Panc1 (cell line): Measurements from ENCODE around the gene PCGF3. TPM values are rescaled to one million over a fixed set of nuclear protein-coding genes. Genes with fewer than 3 reads are reported as not detected.

Experiments
- ATAC-seq: fragments of 200-7000 bp; cut with Tn5 transposase; 2 replicates; pipeline ENCODE4 v1.9.1; 2020; ENCODE audit warnings: mild to moderate bottlenecking, moderate library complexity
- BruUV-seq: library from RNA; stranded (reverse); fragments of 400-500 nt; replicated peaks from 2 replicates; lab custom pipeline; 2021; lab: Mats Ljungman, UMichigan
- CTCF ChIA-PET: fragments of 300-600 bp; sonication (Branson Sonifier 250); formaldehyde crosslinking; loops from one replicate; lab custom pipeline; 2022; ENCODE audit warnings: antibody characterized with exemption; lab: Charles Lee
- POLR2A ChIA-PET: fragments of 300-600 bp; sonication (Branson Sonifier 250); formaldehyde crosslinking; loops from one replicate; lab custom pipeline; 2022; ENCODE audit warnings: antibody characterized with exemption; lab: Charles Lee
- DNase-seq: peaks from one replicate; pipeline ENCODE4 v3.0.0-alpha.2; 2010; ENCODE audit warnings: low read depth, low spot score
- H3K27ac ChIP-seq: 2 replicates; pipeline ENCODE4 v1.5.1; 2011; ENCODE audit warnings: mild to moderate bottlenecking, low read length, inconsistent platforms
- H3K27me3 ChIP-seq: fragments of 200-500 bp; sonication (Bioruptor generic); 2 replicates; pipeline ENCODE4 v1.6.0; 2014; ENCODE audit warnings: low read length, inconsistent platforms; ENCODE audit not compliant: control insufficient read depth, insufficient read depth
- H3K36me3 ChIP-seq: fragments of 200-500 bp; sonication (Bioruptor generic); 2 replicates; pipeline ENCODE4 v1.5.1; 2014; ENCODE audit warnings: inconsistent platforms, mild to moderate bottlenecking, low read length, moderate library complexity; ENCODE audit not compliant: control insufficient read depth, insufficient read depth
- H3K4me1 ChIP-seq: 2 replicates; pipeline ENCODE4 v1.5.1; 2011; ENCODE audit warnings: inconsistent platforms, mild to moderate bottlenecking, low read length, moderate library complexity; ENCODE audit not compliant: control insufficient read depth, insufficient read depth
- H3K4me3 ChIP-seq, 2 experiments: 2 replicates each; pipeline ENCODE4 v1.5.1; 2011 to 2012; ENCODE audit warnings: low read depth in 2 of 2, low read length in 2 of 2, mild to moderate bottlenecking in 2 of 2, inconsistent platforms in 1 of 2, moderate library complexity in 1 of 2
- H3K9me3 ChIP-seq: fragments of 200-500 bp; sonication (Bioruptor generic); 2 replicates; pipeline ENCODE4 v1.5.1; 2014; ENCODE audit warnings: low read depth, mild to moderate bottlenecking, inconsistent platforms, low read length, moderate library complexity; ENCODE audit not compliant: control insufficient read depth, insufficient read depth
- POLR2AphosphoS5 ChIP-seq: IDR thresholded peaks from 2 replicates; pipeline ENCODE4 v1.6.1; 2012; ENCODE audit warnings: mild to moderate bottlenecking, low read depth, low read length, moderate library complexity
- SIN3A ChIP-seq: IDR thresholded peaks from 2 replicates; pipeline ENCODE4 v1.6.1; 2012; ENCODE audit warnings: low read depth, mild to moderate bottlenecking, low read length, moderate library complexity, borderline replicate concordance; ENCODE audit not compliant: insufficient read depth
- TCF7L2 ChIP-seq: IDR thresholded peaks from 2 replicates; pipeline ENCODE4 v1.6.1; 2011; ENCODE audit warnings: mild to moderate bottlenecking, low read depth, low read length, inconsistent platforms
- in situ Hi-C: cut with HindIII; loops from 2 replicates; pipeline ENCODE4 v1.10.0; 2016; ENCODE audit warnings: low sequenced_read_pairs, low pct_unique_long_range_greater_than_20kb
- intact Hi-C: fragments of 100-400 bp; cut with micrococcal nuclease; formaldehyde crosslinking; loops from one replicate; pipeline ENCODE4 v1.10.0; 2022; ENCODE audit not compliant: unreplicated experiment
- total RNA-seq: library from RNA; stranded (reverse); gene quantifications from one replicate; pipeline ENCODE4 v1.2.1, GENCODE V29; 2021; ENCODE audit not compliant: unreplicated experiment
- TF ChIP-seq, protein P1 (sequence below), 2 experiments: IDR thresholded peaks; 2 replicates each; pipeline ENCODE4 v1.6.1; 2011 to 2012; ENCODE audit warnings: low read depth in 2 of 2, control low read depth in 1 of 2, low read length in 1 of 2, mild to moderate bottlenecking in 1 of 2, moderate library complexity in 1 of 2; ENCODE audit not compliant: insufficient read depth in 1 of 2
- TF ChIP-seq, protein P2 (sequence below): fragments of 450-650 bp; IDR thresholded peaks from 2 replicates; pipeline ENCODE4 v1.5.1; 2017; ENCODE audit warnings: mild to moderate bottlenecking

Gene PCGF3
- total RNA-seq, 1 experiment from 2014 or later = 44.6 TPM

DNA sequence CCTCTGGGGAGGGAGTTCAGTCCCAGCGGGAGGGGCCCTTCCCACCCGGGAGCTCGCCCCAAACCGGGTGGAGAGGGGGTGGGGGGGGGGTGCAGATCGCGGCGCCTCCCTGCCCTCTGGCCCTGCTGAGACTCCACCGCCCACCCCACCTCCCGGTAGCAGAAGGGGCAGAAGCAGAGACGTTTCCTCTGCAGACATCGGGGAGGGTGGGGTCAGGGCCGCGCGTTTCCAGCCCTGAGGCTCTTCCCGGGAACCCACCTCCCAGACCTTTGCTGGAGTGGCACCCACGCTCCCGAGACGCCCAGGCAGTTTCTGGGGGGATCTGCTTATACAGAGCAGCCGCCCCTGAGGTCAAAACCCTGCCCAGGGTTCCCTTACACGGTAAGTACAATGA is 90.1 kb downstream of the PCGF3 start:
- no peak overlapping the region for H3K27ac ChIP-seq
- no peaks in the 10 kb centered on the region for H3K36me3 ChIP-seq
- ATAC-seq (no peak), DNase-seq (no peak)
- POLR2A ChIA-PET = no interaction called here
- H3K4me3 ChIP-seq = no peak overlapping the region
- intact Hi-C loops = no loop called here
- no TSS peak for BruUV-seq
- H3K4me1 ChIP-seq = peaks cover 11% of the 10 kb centered on the region
- no peaks in the 10 kb centered on the region for H3K9me3 ChIP-seq
- H3K27me3 ChIP-seq = no peaks in the 10 kb centered on the region
- in situ Hi-C loops = no loop called here
- TF ChIP-seq SIN3A (no peak), TCF7L2 (no peak), POLR2AphosphoS5 (no peak)
- TF ChIP-seq, protein P1, sequence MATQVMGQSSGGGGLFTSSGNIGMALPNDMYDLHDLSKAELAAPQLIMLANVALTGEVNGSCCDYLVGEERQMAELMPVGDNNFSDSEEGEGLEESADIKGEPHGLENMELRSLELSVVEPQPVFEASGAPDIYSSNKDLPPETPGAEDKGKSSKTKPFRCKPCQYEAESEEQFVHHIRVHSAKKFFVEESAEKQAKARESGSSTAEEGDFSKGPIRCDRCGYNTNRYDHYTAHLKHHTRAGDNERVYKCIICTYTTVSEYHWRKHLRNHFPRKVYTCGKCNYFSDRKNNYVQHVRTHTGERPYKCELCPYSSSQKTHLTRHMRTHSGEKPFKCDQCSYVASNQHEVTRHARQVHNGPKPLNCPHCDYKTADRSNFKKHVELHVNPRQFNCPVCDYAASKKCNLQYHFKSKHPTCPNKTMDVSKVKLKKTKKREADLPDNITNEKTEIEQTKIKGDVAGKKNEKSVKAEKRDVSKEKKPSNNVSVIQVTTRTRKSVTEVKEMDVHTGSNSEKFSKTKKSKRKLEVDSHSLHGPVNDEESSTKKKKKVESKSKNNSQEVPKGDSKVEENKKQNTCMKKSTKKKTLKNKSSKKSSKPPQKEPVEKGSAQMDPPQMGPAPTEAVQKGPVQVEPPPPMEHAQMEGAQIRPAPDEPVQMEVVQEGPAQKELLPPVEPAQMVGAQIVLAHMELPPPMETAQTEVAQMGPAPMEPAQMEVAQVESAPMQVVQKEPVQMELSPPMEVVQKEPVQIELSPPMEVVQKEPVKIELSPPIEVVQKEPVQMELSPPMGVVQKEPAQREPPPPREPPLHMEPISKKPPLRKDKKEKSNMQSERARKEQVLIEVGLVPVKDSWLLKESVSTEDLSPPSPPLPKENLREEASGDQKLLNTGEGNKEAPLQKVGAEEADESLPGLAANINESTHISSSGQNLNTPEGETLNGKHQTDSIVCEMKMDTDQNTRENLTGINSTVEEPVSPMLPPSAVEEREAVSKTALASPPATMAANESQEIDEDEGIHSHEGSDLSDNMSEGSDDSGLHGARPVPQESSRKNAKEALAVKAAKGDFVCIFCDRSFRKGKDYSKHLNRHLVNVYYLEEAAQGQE (IDR thresholded peaks at IDR 0.05; ENCODE audit: insufficient read depth in 1 of 2, low read depth in 2 of 2, low read length in 1 of 2) = no peak
- TF ChIP-seq, protein P2, sequence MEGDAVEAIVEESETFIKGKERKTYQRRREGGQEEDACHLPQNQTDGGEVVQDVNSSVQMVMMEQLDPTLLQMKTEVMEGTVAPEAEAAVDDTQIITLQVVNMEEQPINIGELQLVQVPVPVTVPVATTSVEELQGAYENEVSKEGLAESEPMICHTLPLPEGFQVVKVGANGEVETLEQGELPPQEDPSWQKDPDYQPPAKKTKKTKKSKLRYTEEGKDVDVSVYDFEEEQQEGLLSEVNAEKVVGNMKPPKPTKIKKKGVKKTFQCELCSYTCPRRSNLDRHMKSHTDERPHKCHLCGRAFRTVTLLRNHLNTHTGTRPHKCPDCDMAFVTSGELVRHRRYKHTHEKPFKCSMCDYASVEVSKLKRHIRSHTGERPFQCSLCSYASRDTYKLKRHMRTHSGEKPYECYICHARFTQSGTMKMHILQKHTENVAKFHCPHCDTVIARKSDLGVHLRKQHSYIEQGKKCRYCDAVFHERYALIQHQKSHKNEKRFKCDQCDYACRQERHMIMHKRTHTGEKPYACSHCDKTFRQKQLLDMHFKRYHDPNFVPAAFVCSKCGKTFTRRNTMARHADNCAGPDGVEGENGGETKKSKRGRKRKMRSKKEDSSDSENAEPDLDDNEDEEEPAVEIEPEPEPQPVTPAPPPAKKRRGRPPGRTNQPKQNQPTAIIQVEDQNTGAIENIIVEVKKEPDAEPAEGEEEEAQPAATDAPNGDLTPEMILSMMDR = no peak
- CTCF ChIA-PET = no interaction called here

DNA sequence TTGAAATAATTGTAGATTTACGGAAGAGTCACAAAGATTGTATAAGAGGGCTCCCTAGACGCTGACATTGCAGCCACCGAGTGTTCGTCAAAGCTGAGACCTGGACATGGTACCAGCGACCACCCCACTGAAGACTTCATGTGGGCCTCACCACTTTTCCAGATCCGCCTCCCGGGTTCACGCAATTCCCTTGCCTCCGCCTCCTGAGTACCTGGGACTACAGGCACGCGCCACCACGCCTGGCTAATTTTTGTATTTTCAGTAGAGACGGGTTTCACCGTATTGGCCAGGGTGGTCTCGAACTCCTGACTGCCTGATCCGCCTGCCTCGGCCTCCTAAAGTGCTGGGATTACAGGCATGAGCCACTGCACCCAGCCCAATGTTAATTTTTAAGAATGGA is 90.6 kb downstream of the PCGF3 start:
- CTCF ChIA-PET = no interaction called here
- intact Hi-C loops = no loop called here
- no TSS peak for BruUV-seq
- in situ Hi-C loops = no loop called here
- no peak overlapping the region for H3K27ac ChIP-seq
- POLR2A ChIA-PET = no interaction called here
- DNase-seq = no peak
- TF ChIP-seq, protein P1 (IDR thresholded peaks at IDR 0.05; ENCODE audit: insufficient read depth in 1 of 2, low read depth in 2 of 2, low read length in 1 of 2) = no peak
- TF ChIP-seq, protein P2 = no peak
- TF ChIP-seq SIN3A = no peak
- TF ChIP-seq POLR2AphosphoS5 = no peak
- no peak for TF ChIP-seq TCF7L2
- H3K9me3 ChIP-seq = no peaks in the 10 kb centered on the region
- H3K4me1 ChIP-seq = peaks cover 11% of the 10 kb centered on the region
- no peak overlapping the region for H3K4me3 ChIP-seq
- H3K27me3 ChIP-seq = no peaks in the 10 kb centered on the region
- no peaks in the 10 kb centered on the region for H3K36me3 ChIP-seq
- no peak for ATAC-seq
